ENCODE measurements around the gene RMP24. TPM values are rescaled to one million over a fixed set of nuclear protein-coding genes. Genes with fewer than 3 reads are reported as not detected.
"Not testable (repeated sequence)": the region's sequence is repeated elsewhere in the genome, so short reads cannot be mapped to it uniquely, and the experiment has no call there.

Gene RMP24

GRCh38 chr18:36024241-36024640 is 51.8 kb downstream of the RMP24 start:
- H3K27ac Mint-ChIP-seq; H3K27me3 Mint-ChIP-seq; H3K4me3 Mint-ChIP-seq; DNase-seq; intact Hi-C loops (cut with micrococcal nuclease); H3K4me1 Mint-ChIP-seq; H3K9me3 Mint-ChIP-seq: not testable (repeated sequence)
- peaks cover 27% of the 10 kb centered on the region for H3K36me3 Mint-ChIP-seq (ENCODE audit: low read depth)

- Mint-ChIP-seq H3K36me3 (ENCODE audit: low read depth) (peaks cover 30% of the 10 kb centered on the region), H3K27ac (no peak overlapping the region), H3K9me3 (no peaks in the 10 kb centered on the region), H3K4me3 (no peak overlapping the region), H3K4me1 (peaks cover 8% of the 10 kb centered on the region), H3K27me3 (no peaks in the 10 kb centered on the region)
- no peak for DNase-seq
- intact Hi-C loops (cut with micrococcal nuclease), result no loop called here
Measured at GRCh38 chr18:36025025-36025424, 52.5 kb downstream of the RMP24 start.

DNA sequence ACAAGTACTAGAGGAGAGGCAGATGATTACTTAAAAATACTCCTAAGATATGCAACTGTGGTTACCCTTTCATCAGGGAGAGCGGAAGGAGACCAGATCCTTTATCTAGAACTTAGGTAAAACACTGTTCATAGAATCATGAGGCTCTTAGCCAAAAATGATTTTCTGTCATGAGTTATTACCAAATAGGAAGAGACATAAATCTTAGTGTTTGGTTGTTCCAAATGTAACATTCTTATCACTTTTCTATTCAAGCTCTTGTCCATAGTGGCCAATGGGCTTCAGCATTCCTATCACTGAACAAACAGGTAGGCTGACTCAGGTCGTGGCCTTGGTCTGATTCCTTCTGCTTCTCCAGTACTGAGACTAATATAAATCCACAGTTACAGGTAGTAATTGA is 56.4 kb downstream of the RMP24 start:
- Mint-ChIP-seq H3K9me3 (no peaks in the 10 kb centered on the region), H3K36me3 (ENCODE audit: low read depth) (peaks cover 37% of the 10 kb centered on the region), H3K4me3 (no peak overlapping the region), H3K27me3 (no peaks in the 10 kb centered on the region), H3K4me1 (peaks cover 12% of the 10 kb centered on the region), H3K27ac (peak overlapping the region; percentile 17)
- DNase-seq, result no peak
- intact Hi-C loops (cut with micrococcal nuclease), result no loop called here

Other genes with a start within 250 kb of the RMP24 start
- 24.6 and 27.4 TPM in 2 replicates for gene RPRD1A, start 94.9 kb downstream of the RMP24 start, total RNA-seq
- 51.2 and 51.5 TPM in 2 replicates for gene SLC39A6, start 156.7 kb downstream of the RMP24 start, total RNA-seq
- 104 and 111 TPM in 2 replicates for gene ELP2, start 157.2 kb downstream of the RMP24 start, total RNA-seq
- gene MOCOS, start 214.8 kb downstream of the RMP24 start, total RNA-seq, result 0.21 and 0.57 TPM in 2 replicates

Measured in activated CD4-positive, alpha-beta T cell treated with anti-CD3 and anti-CD28 coated beads, Interleukin-2, amount 10 ng/mL, durations not matched to agents 24 days and 14 days (primary cell).